Lung (tissue), 12 donors: ENCODE data around the gene SKP2. TPM values are rescaled to one million over a fixed set of nuclear protein-coding genes. Genes with fewer than 3 reads are reported as not detected.

Source experiments
- ATAC-seq: fragments of 200-7000 bp; cut with Tn5 transposase; one replicate; pipeline ENCODE4 v1.9.1; 2020; ENCODE audit warnings: moderate number of reproducible peaks; ENCODE audit not compliant: insufficient read depth, low FRiP score
- DNase-seq, 3 donors: peaks; one replicate each; pipeline ENCODE4 v3.0.0-alpha.2; 2013 to 2017
- H3K27ac ChIP-seq, 2 donors: one replicate each; pipeline ENCODE4 v1.5.1; 2013; ENCODE audit warnings: mild to moderate bottlenecking in 2 of 2, moderate library complexity in 2 of 2, control low read depth in 1 of 2, inconsistent platforms in 1 of 2, low read depth in 1 of 2, low read length in 1 of 2
- H3K27me3 ChIP-seq, 3 donors: one replicate each; pipeline ENCODE4 v1.5.1; 2013; ENCODE audit warnings: low read length in 2 of 3; ENCODE audit not compliant: control insufficient read depth in 3 of 3, insufficient read depth in 3 of 3
- H3K36me3 ChIP-seq, 4 donors: one replicate each; pipeline ENCODE4 v1.5.1; 2013; ENCODE audit warnings: low read length in 4 of 4, mild to moderate bottlenecking in 1 of 4, moderate library complexity in 1 of 4; ENCODE audit not compliant: control insufficient read depth in 4 of 4, insufficient read depth in 4 of 4
- H3K4me1 ChIP-seq, 5 donors: one replicate each; pipeline ENCODE4 v1.5.1; 2013; ENCODE audit warnings: low read length in 5 of 5, mild to moderate bottlenecking in 2 of 5, moderate library complexity in 1 of 5; ENCODE audit not compliant: control insufficient read depth in 5 of 5, insufficient read depth in 5 of 5
- H3K4me3 ChIP-seq: one replicate; pipeline ENCODE4 v1.5.1; 2013; ENCODE audit warnings: mild to moderate bottlenecking, control low read depth, moderate library complexity
- H3K9ac ChIP-seq, 2 donors: one replicate each; pipeline ENCODE4 v1.5.1; 2013; ENCODE audit warnings: low read length in 2 of 2, control low read depth in 1 of 2; ENCODE audit not compliant: insufficient read depth in 1 of 2
- H3K9me3 ChIP-seq, 4 donors: one replicate each; pipeline ENCODE4 v1.5.1; 2013; ENCODE audit warnings: low read length in 3 of 4, mild to moderate bottlenecking in 1 of 4, moderate library complexity in 1 of 4; ENCODE audit not compliant: control insufficient read depth in 4 of 4, insufficient read depth in 3 of 4
- WGBS, 2 donors: extraction: QIAGEN DNeasy Blood & Tissue Kit; methylation state at CpG; one replicate each; pipeline ENCODE4 v1.1.7; 2013; 5-methylcytosine and 5-hydroxymethylcytosine counted together
- polyA plus RNA-seq, 2 donors: library from polyadenylated mRNA; stranded (reverse); fragments of 200-250 nt; gene quantifications; one replicate each; pipeline ENCODE4 v1.2.1, GENCODE V29; 2013
- total RNA-seq, 2 donors: library from RNA; depleted of rRNA in 1 of 2; stranded (reverse); fragments of >200 nt in 1 of 2; gene quantifications; one replicate each; pipeline ENCODE4 v1.2.1, GENCODE V29; 2014 to 2021
- TF ChIP-seq, protein P1 (sequence below): IDR thresholded peaks from 2 replicates; pipeline ENCODE4 v1.5.1; 2012; ENCODE audit warnings: mild to moderate bottlenecking; ENCODE audit errors: control extremely low read depth, extremely low read depth
- donor health status: control.
- donor health status: control.
- donor health status: Bipolar disorder and iron deficiency.
- donor health status: healthy.
- donor health status: DM: yes; HTN: yes; CAD: no.

Gene SKP2
- total and polyA plus RNA-seq, 4 donors = 4.8 to 30.6 (median 10.0) TPM

DNA sequence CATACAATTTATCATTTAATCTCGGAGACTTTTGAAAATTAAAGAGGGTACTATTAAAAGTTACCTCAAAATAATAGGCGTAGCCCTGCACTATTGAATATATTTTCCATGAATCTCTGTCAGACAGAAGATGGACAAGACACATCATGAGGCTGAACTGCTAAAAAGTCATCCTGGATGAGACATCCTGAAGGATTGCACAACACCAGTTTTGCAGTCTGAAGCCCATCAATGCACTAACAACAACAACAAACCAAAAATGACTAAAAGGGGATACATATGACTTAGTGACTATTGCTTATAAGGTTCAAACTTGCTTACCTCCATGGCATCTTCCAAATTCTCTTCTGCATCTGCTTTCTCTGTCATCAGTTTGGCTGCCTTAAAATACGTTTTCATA lies 15.9 kb upstream of the SKP2 start:
- Histone ChIP-seq H3K4me3 (no peak overlapping the region), H3K9ac (no peak overlapping the region), H3K4me1 (no peaks in the 10 kb centered on the region), H3K27me3 (no peaks in the 10 kb centered on the region), H3K36me3 (peaks cover 5 to 13% (median 11%) of the 10 kb centered on the region in 4 donors), H3K27ac (no peak overlapping the region), H3K9me3 (peaks cover 0 to 7% (median 4%) of the 10 kb centered on the region in 4 donors)
- TF ChIP-seq, protein P1, sequence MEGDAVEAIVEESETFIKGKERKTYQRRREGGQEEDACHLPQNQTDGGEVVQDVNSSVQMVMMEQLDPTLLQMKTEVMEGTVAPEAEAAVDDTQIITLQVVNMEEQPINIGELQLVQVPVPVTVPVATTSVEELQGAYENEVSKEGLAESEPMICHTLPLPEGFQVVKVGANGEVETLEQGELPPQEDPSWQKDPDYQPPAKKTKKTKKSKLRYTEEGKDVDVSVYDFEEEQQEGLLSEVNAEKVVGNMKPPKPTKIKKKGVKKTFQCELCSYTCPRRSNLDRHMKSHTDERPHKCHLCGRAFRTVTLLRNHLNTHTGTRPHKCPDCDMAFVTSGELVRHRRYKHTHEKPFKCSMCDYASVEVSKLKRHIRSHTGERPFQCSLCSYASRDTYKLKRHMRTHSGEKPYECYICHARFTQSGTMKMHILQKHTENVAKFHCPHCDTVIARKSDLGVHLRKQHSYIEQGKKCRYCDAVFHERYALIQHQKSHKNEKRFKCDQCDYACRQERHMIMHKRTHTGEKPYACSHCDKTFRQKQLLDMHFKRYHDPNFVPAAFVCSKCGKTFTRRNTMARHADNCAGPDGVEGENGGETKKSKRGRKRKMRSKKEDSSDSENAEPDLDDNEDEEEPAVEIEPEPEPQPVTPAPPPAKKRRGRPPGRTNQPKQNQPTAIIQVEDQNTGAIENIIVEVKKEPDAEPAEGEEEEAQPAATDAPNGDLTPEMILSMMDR = no peak
- ATAC-seq = no peak
- whole genome bisulfite sequencing, 2 donors = 96 to 99% methylated on average over 3 of the region's 3 CpGs
- DNase-seq = no peak

DNA sequence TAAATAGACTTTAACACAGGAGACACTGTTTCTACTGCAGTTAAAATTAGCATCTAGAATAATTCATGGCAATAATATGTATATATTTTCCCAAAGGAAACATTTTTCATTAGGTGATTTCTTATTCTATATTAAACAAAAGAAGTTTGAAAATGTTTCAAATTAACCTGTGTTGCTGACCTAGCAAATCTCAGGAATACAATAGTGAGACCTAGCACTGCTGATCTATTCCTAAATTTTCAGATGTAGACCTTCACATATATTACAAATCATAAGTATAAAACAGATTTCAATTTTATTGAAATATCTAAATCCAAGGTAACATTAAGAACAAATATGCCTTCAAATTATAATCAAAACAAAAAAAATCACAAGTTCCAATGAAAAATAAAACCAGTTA lies 15.3 kb upstream of the SKP2 start:
- Histone ChIP-seq H3K27me3 (no peaks in the 10 kb centered on the region), H3K9ac (no peak overlapping the region), H3K9me3 (peaks cover 0 to 7% (median 4%) of the 10 kb centered on the region in 4 donors), H3K36me3 (peaks cover 5 to 13% (median 11%) of the 10 kb centered on the region in 4 donors), H3K4me1 (no peaks in the 10 kb centered on the region), H3K27ac (no peak overlapping the region), H3K4me3 (no peak overlapping the region)
- ATAC-seq (no peak), DNase-seq (no peak)
- TF ChIP-seq, protein P1 = no peak

DNA sequence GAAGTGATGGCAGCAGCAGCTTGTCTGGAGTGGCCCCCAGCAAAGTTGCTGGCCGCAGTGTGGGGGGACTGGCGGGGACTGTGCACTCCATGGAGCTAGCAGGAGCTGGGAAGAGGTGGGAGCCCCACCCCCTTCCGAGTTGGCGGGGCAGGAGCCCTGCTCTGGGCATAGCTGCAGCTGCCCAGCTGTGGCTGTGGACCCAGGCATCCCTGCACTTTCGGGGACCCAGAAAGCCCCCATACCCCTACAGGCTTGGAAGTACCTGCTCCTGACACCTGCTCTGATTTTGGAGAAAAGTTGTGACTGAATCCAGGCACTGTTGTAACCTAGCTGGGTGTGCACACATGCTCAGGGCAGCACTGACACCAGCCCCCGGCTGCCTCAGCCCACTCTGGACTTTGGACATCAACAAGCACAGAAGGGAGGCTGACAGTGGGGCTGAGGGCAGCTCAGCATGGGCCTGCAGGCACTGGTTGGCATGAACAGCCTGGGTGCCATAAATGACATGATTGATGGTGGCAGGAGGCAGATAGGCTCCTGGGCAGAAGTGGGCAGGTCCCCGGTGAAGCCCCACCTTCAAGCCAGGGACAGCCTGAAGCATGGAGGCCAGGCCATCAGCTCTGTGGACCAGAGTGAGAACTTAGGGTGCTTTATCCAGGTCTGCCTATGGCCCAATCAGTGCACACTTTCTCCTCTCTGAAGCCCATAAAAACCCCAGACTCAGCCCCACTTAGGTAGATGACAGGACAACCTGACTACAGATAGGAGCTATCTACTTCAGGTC lies 12.8 kb upstream of the SKP2 start:
- Histone ChIP-seq H3K36me3 (peaks cover 3 to 13% (median 12%) of the 10 kb centered on the region in 4 donors), H3K9me3 (peaks cover 0 to 7% (median 4%) of the 10 kb centered on the region in 4 donors), H3K27me3 (no peaks in the 10 kb centered on the region), H3K9ac (no peak overlapping the region), H3K4me1 (no peaks in the 10 kb centered on the region), H3K27ac (no peak overlapping the region), H3K4me3 (no peak overlapping the region)
- 99 to 100% methylated on average over 7 of the region's 7 CpGs for WGBS, 2 donors
- TF ChIP-seq, protein P1 = no peak
- DNase-seq (no peak), ATAC-seq (no peak)
